Testis (tissue), 3 donors: ENCODE measurements around the gene MED12L. TPM values are rescaled to one million over a fixed set of nuclear protein-coding genes. Genes with fewer than 3 reads are reported as not detected.

ENCODE experiments used
- DNase-seq: peaks from one replicate; pipeline ENCODE4 v3.0.0-alpha.2; 2019
- H3K27ac ChIP-seq, 2 donors: fragments of 200-600 bp; sonication (generic); one replicate each; pipeline ENCODE4 v1.5.1; 2019
- H3K27me3 ChIP-seq: fragments of 200-600 bp; sonication (generic); one replicate; pipeline ENCODE4 v1.5.1; 2019
- H3K36me3 ChIP-seq: fragments of 200-600 bp; sonication (generic); one replicate; pipeline ENCODE4 v1.5.1; 2017; ENCODE audit warnings: low read depth; ENCODE audit errors: missing control alignments
- H3K4me1 ChIP-seq: fragments of 200-600 bp; sonication (generic); one replicate; pipeline ENCODE4 v1.5.1; 2019
- H3K4me3 ChIP-seq, 2 donors: fragments of 200-600 bp; sonication (generic); one replicate each; pipeline ENCODE4 v1.5.1; 2017 to 2019
- H3K9me3 ChIP-seq: fragments of 200-600 bp; sonication (generic); one replicate; pipeline ENCODE4 v1.5.1; 2017
- POLR2A ChIP-seq: fragments of 450-650 bp; IDR thresholded peaks from one replicate; pipeline ENCODE4 v1.6.1; 2017; ENCODE audit warnings: antibody characterized with exemption, mild to moderate bottlenecking, moderate library complexity
- WGBS, 2 donors: methylation state at CpG; one replicate each; pipeline ENCODE4 v1.1.5; 2018; 5-methylcytosine and 5-hydroxymethylcytosine counted together
- intact Hi-C: fragments of 100-400 bp; cut with DNase I; formaldehyde crosslinking; loops from one replicate; pipeline ENCODE4 v1.15.1; 2023; ENCODE audit warnings: low total_unique reads
- polyA plus RNA-seq: library from polyadenylated mRNA; stranded (reverse); fragments of 350-450 nt; fragmentation: Illumina TruSeq; extraction: RNeasy Lipid Tissue Mini Kit (QIAGEN cat#74804); gene quantifications from one replicate; pipeline ENCODE4 v1.2.3, GENCODE V29; 2014; ENCODE audit warnings: low read depth, low replicate concordance; ENCODE audit not compliant: insufficient read depth
- total RNA-seq, 2 donors: library from RNA; depleted of rRNA; stranded (reverse); fragments of >200 nt; gene quantifications; one replicate each; pipeline ENCODE4 v1.2.3, GENCODE V29; 2016
- TF ChIP-seq, protein P1 (sequence below), 3 experiments: fragments of 450-650 bp in 2 of 3; fragments of 200-600 bp in 1 of 3; sonication (generic) in 1 of 3; IDR thresholded peaks; one replicate each; pipeline ENCODE4 v1.5.1; 2016 to 2019; ENCODE audit warnings: antibody characterized with exemption in 3 of 3, mild to moderate bottlenecking in 2 of 3, moderate library complexity in 1 of 3

Gene MED12L
- total and polyA plus RNA-seq, 3 donors from 2014 or later: 10.3 to 18.5 (median 10.4) TPM

- TF ChIP-seq, protein P1, sequence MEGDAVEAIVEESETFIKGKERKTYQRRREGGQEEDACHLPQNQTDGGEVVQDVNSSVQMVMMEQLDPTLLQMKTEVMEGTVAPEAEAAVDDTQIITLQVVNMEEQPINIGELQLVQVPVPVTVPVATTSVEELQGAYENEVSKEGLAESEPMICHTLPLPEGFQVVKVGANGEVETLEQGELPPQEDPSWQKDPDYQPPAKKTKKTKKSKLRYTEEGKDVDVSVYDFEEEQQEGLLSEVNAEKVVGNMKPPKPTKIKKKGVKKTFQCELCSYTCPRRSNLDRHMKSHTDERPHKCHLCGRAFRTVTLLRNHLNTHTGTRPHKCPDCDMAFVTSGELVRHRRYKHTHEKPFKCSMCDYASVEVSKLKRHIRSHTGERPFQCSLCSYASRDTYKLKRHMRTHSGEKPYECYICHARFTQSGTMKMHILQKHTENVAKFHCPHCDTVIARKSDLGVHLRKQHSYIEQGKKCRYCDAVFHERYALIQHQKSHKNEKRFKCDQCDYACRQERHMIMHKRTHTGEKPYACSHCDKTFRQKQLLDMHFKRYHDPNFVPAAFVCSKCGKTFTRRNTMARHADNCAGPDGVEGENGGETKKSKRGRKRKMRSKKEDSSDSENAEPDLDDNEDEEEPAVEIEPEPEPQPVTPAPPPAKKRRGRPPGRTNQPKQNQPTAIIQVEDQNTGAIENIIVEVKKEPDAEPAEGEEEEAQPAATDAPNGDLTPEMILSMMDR (IDR thresholded peaks at IDR 0.05): no peak
- TF ChIP-seq POLR2A: no peak
- Histone ChIP-seq H3K27me3 (no peaks in the 10 kb centered on the region), H3K9me3 (no peaks in the 10 kb centered on the region), H3K27ac (no peak overlapping the region), H3K4me1 (no peaks in the 10 kb centered on the region), H3K36me3 (no peaks in the 10 kb centered on the region), H3K4me3 (no peak overlapping the region)
- intact Hi-C loops: loop anchor here (5.0 kb wide), 1 partner anchor 404 kb away; no protein-coding TSS in a partner anchor
- 89 to 91% methylated on average over 6 of the region's 6 CpGs for WGBS, 2 donors
- DNase-seq: no peak
These were observed 352.4 kb downstream of the MED12L start for GRCh38 chr3:151437906-151438305.

- no peaks in the 10 kb centered on the region for H3K36me3 ChIP-seq
- WGBS, 2 donors: 40 to 49% methylated on average over 3 of the region's 3 CpGs
- no peak overlapping the region for H3K4me3 ChIP-seq
- H3K27ac ChIP-seq: no peak overlapping the region
- peak; percentile 56 for DNase-seq
- H3K27me3 ChIP-seq: no peaks in the 10 kb centered on the region
- no peaks in the 10 kb centered on the region for H3K4me1 ChIP-seq
- no peaks in the 10 kb centered on the region for H3K9me3 ChIP-seq
- no peak for TF ChIP-seq POLR2A
- TF ChIP-seq, protein P1 (IDR thresholded peaks at IDR 0.05): peak; percentile 81 to 88 (median 88)
- intact Hi-C loops: loop anchor here (5.0 kb wide), 1 partner anchor 403 kb away; no protein-coding TSS in a partner anchor
These were observed 354.2 kb downstream of the MED12L start for GRCh38 chr3:151439652-151440125.

GRCh38 chr3:151440940-151441339 lies 355.5 kb downstream of the MED12L start:
- H3K4me3 ChIP-seq: no peak overlapping the region
- no peaks in the 10 kb centered on the region for H3K9me3 ChIP-seq
- no peak overlapping the region for H3K27ac ChIP-seq
- no peaks in the 10 kb centered on the region for H3K36me3 ChIP-seq
- 91 to 97% methylated on average over 1 of the region's 1 CpG for WGBS, 2 donors
- no peaks in the 10 kb centered on the region for H3K4me1 ChIP-seq
- no peaks in the 10 kb centered on the region for H3K27me3 ChIP-seq
- intact Hi-C loops: no loop called here
- no peak for TF ChIP-seq POLR2A
- TF ChIP-seq, protein P1 (IDR thresholded peaks at IDR 0.05): no peak
- DNase-seq: no peak

- no peak for DNase-seq
- TF ChIP-seq POLR2A: no peak
- TF ChIP-seq, protein P1 (IDR thresholded peaks at IDR 0.05): no peak
- 79 to 83% methylated on average over 7 of the region's 7 CpGs for WGBS, 2 donors
- Histone ChIP-seq H3K4me3 (no peak overlapping the region), H3K27me3 (no peaks in the 10 kb centered on the region), H3K4me1 (no peaks in the 10 kb centered on the region), H3K27ac (no peak overlapping the region), H3K36me3 (no peaks in the 10 kb centered on the region), H3K9me3 (no peaks in the 10 kb centered on the region)
- intact Hi-C loops: no loop called here
These were observed 358.1 kb downstream of the MED12L start for GRCh38 chr3:151443583-151443982.
